GM12872 (cell line): ENCODE results near the gene RACGAP1.

Source experiments
- TF ChIP-seq, protein P1 (sequence below): IDR thresholded peaks from 3 replicates; pipeline ENCODE4 v1.5.1; 2011; ENCODE audit warnings: low read depth, mild to moderate bottlenecking, low read length, moderate library complexity; ENCODE audit not compliant: insufficient read depth

The RACGAP1 gene, protein sequence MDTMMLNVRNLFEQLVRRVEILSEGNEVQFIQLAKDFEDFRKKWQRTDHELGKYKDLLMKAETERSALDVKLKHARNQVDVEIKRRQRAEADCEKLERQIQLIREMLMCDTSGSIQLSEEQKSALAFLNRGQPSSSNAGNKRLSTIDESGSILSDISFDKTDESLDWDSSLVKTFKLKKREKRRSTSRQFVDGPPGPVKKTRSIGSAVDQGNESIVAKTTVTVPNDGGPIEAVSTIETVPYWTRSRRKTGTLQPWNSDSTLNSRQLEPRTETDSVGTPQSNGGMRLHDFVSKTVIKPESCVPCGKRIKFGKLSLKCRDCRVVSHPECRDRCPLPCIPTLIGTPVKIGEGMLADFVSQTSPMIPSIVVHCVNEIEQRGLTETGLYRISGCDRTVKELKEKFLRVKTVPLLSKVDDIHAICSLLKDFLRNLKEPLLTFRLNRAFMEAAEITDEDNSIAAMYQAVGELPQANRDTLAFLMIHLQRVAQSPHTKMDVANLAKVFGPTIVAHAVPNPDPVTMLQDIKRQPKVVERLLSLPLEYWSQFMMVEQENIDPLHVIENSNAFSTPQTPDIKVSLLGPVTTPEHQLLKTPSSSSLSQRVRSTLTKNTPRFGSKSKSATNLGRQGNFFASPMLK

DNA sequence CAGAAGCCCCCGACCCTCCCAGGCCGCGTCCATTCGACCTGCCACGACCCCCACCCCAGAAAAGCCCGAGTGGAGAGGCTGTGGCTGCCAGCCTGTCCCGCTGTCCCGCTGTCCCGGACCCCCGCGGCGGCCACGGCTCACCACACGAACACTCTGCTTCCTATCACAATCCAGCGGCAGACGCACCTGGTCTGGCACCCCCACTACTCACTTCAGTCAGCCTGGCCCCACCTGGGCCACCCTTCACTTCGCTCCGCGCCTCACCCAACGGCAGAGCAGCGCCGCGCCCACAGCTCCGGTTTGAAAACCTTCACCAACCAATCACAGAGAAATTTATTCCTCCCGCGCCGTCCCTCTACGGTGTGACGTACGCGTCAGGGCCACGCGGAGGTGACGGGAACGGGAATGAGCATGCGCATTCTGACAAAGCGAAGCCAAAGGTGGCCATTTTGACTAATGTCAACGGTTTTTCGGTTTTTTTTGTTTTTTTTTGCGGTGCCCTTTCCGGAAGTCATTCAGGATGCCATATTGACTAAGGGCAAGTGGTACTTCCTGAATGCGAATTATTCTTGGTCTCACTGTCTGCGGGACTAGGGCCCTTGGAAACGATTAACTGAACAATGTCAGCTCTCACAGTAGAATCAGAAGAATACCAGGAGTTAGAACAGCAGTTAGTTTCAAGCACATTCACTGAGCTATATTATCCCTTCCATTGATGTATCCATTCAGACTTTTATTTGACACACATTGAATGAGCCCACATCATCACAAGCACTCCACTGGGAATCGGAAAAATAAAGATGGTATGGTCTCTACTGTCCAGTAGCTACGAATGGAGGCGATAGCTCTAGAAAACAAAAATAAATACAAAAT, at the start of gene RACGAP1:
TSS of gene RACGAP1 (minus strand) at position 308 of the 873 bp plus-strand sequence. CDS start 8,779 bp downstream, outside the sequence.
- TF ChIP-seq, protein P1, sequence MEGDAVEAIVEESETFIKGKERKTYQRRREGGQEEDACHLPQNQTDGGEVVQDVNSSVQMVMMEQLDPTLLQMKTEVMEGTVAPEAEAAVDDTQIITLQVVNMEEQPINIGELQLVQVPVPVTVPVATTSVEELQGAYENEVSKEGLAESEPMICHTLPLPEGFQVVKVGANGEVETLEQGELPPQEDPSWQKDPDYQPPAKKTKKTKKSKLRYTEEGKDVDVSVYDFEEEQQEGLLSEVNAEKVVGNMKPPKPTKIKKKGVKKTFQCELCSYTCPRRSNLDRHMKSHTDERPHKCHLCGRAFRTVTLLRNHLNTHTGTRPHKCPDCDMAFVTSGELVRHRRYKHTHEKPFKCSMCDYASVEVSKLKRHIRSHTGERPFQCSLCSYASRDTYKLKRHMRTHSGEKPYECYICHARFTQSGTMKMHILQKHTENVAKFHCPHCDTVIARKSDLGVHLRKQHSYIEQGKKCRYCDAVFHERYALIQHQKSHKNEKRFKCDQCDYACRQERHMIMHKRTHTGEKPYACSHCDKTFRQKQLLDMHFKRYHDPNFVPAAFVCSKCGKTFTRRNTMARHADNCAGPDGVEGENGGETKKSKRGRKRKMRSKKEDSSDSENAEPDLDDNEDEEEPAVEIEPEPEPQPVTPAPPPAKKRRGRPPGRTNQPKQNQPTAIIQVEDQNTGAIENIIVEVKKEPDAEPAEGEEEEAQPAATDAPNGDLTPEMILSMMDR: no peak

DNA sequence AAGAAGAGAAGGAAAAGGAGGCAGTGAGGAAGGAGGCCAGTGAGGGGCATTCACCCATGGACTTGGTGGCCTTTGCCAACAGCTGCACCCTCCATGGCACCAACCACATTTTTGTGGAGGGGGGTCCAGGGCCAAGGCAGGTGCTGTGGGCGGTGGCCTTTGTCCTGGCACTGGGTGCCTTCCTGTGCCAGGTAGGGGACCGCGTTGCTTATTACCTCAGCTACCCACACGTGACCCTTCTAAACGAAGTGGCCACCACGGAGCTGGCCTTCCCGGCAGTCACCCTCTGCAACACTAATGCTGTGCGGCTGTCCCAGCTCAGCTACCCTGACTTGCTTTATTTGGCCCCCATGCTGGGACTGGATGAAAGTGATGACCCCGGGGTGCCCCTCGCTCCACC, 48.4 kb upstream of the RACGAP1 start:
- TF ChIP-seq, protein P1: no peak

GRCh38 chr12:50073206-50073605, 47.9 kb upstream of the RACGAP1 start:
- TF ChIP-seq, protein P1: no peak

- TF ChIP-seq, protein P1: no peak
Measured at GRCh38 chr12:50072198-50072907, 47.1 kb upstream of the RACGAP1 start.

- TF ChIP-seq, protein P1: peak; percentile 98
Measured at GRCh38 chr12:50070314-50071060, 45.2 kb upstream of the RACGAP1 start.

- TF ChIP-seq, protein P1: no peak
Measured at GRCh38 chr12:50069539-50069938, 44.2 kb upstream of the RACGAP1 start.
